Ovary (tissue), 3 donors: ENCODE data around the gene PLCB1.

ENCODE experiments used
- CTCF ChIP-seq, 3 donors: fragments of 450-650 bp in 2 of 3; fragments of 200-600 bp in 1 of 3; IDR thresholded peaks; one replicate each; pipeline versions ENCODE4 v1.5.1 to v1.8.0; 2016 to 2022; ENCODE audit warnings: antibody characterized with exemption in 3 of 3, mild to moderate bottlenecking in 1 of 3
- EP300 ChIP-seq: sonication (generic); formaldehyde crosslinking; IDR thresholded peaks from one replicate; pipeline ENCODE4 v1.6.1; 2017; ENCODE audit warnings: antibody characterized with exemption
- POLR2A ChIP-seq: fragments of 450-650 bp; IDR thresholded peaks from one replicate; pipeline ENCODE4 v1.6.1; 2017; ENCODE audit warnings: antibody characterized with exemption, mild to moderate bottlenecking, moderate library complexity
- donor health status: DM: no; HTN: no; CAD: no.

GRCh38 chr20:8443464-8444072, 311.5 kb downstream of the PLCB1 start:
- TF ChIP-seq CTCF (IDR thresholded peaks at IDR 0.05) (no peak), POLR2A (no peak), EP300 (no peak)
